WTC11 (cell line): ENCODE measurements around the gene KRT1. TPM values are rescaled to one million over a fixed set of nuclear protein-coding genes. Genes with fewer than 3 reads are reported as not detected.

ENCODE experiments used
- ATAC-seq: fragments of 200-7000 bp; cut with Tn5 transposase; 2 replicates; pipeline ENCODE4 v1.10.0; 2021; ENCODE audit warnings: mild to moderate bottlenecking, moderate library complexity
- CTCF ChIA-PET: fragments of 300-600 bp; sonication (Branson Sonifier 250); formaldehyde crosslinking; loops from one replicate; lab custom pipeline; 2021; ENCODE audit warnings: antibody characterized with exemption; lab: Charles Lee
- POLR2A ChIA-PET: fragments of 350-600 bp; sonication (Branson Sonifier 250); formaldehyde crosslinking; loops from one replicate; lab custom pipeline; 2021; ENCODE audit warnings: antibody characterized with exemption; lab: Charles Lee
- DNase-seq: peaks from one replicate; pipeline ENCODE4 v3.0.0; 2021; ENCODE audit warnings: low spot score
- H3K27ac Mint-ChIP-seq: 2 replicates; pipeline ENCODE4 v1.8.0; 2021; ENCODE audit warnings: mixed read lengths
- H3K27me3 Mint-ChIP-seq: 2 replicates; pipeline ENCODE4 v1.8.0; 2021; ENCODE audit warnings: low read depth, mild to moderate bottlenecking, moderate library complexity, mixed read lengths
- H3K36me3 Mint-ChIP-seq: 2 replicates; pipeline ENCODE4 v1.8.0; 2021; ENCODE audit warnings: mixed read lengths
- H3K4me1 Mint-ChIP-seq: 2 replicates; pipeline ENCODE4 v1.8.0; 2022; ENCODE audit warnings: mixed read lengths
- H3K4me3 Mint-ChIP-seq: 2 replicates; pipeline ENCODE4 v1.8.0; 2021; ENCODE audit warnings: mild to moderate bottlenecking, moderate library complexity, mixed read lengths
- H3K9me3 Mint-ChIP-seq: 2 replicates; pipeline ENCODE4 v1.8.0; 2021; ENCODE audit warnings: mixed read lengths
- ATF1 ChIP-seq: sonication (generic); formaldehyde crosslinking; IDR thresholded peaks from 2 replicates; pipeline ENCODE4 v1.8.1; 2023; ENCODE audit warnings: mild to moderate bottlenecking, moderate library complexity, missing genetic modification reagents
- CBFB ChIP-seq: sonication (generic); formaldehyde crosslinking; IDR thresholded peaks from 2 replicates; pipeline ENCODE4 v1.8.1; 2022; ENCODE audit warnings: mild to moderate bottlenecking, low read depth, missing genetic modification reagents
- ETV6 ChIP-seq: sonication (generic); formaldehyde crosslinking; IDR thresholded peaks from 2 replicates; pipeline ENCODE4 v1.8.1; 2022; ENCODE audit warnings: mild to moderate bottlenecking, missing genetic modification reagents
- FOXJ3 ChIP-seq: sonication (generic); formaldehyde crosslinking; IDR thresholded peaks from 2 replicates; pipeline ENCODE4 v1.9.0; 2021; ENCODE audit warnings: missing genetic modification reagents, mild to moderate bottlenecking, borderline replicate concordance
- JAZF1 ChIP-seq: fragments of 250-450 bp; sonication (Bioruptor Pico); IDR thresholded peaks from 2 replicates; pipeline ENCODE4 v1.9.0; 2021; ENCODE audit warnings: moderate library complexity, mild to moderate bottlenecking, inconsistent platforms
- MXD4 ChIP-seq: fragments of 250-450 bp; sonication (Bioruptor Pico); IDR thresholded peaks from 2 replicates; pipeline ENCODE4 v1.8.0; 2021; ENCODE audit warnings: mild to moderate bottlenecking, moderate library complexity, borderline replicate concordance
- NFATC4 ChIP-seq: fragments of 250-450 bp; sonication (Bioruptor Pico); IDR thresholded peaks from 2 replicates; pipeline ENCODE4 v1.9.0; 2021; ENCODE audit warnings: mild to moderate bottlenecking
- SP1 ChIP-seq: sonication (generic); formaldehyde crosslinking; conservative IDR thresholded peaks from 2 replicates; pipeline ENCODE4 v1.8.1; 2022; ENCODE audit warnings: missing genetic modification reagents
- TEAD4 ChIP-seq: sonication (generic); formaldehyde crosslinking; IDR thresholded peaks from 2 replicates; pipeline ENCODE4 v1.8.0; 2022; ENCODE audit warnings: mild to moderate bottlenecking, missing genetic modification reagents
- ZNF232 ChIP-seq: sonication (generic); formaldehyde crosslinking; IDR thresholded peaks from 2 replicates; pipeline ENCODE4 v1.8.0; 2022; ENCODE audit warnings: mild to moderate bottlenecking, missing genetic modification reagents
- ZNF317 ChIP-seq: sonication (generic); formaldehyde crosslinking; IDR thresholded peaks from 2 replicates; pipeline ENCODE4 v1.8.1; 2023; ENCODE audit warnings: low read depth, mild to moderate bottlenecking, moderate library complexity, missing genetic modification reagents, borderline replicate concordance
- ZNF396 ChIP-seq: fragments of 250-450 bp; sonication (Bioruptor Pico); IDR thresholded peaks from 2 replicates; pipeline ENCODE4 v1.8.0; 2021; ENCODE audit warnings: mild to moderate bottlenecking, moderate library complexity, borderline replicate concordance
- total RNA-seq: library from RNA; stranded (reverse); gene quantifications from 3 replicates; pipeline ENCODE4 v1.2.3, GENCODE V29; 2021
- TF ChIP-seq, protein P1 (sequence below): sonication (generic); formaldehyde crosslinking; IDR thresholded peaks from 2 replicates; pipeline ENCODE4 v1.8.1; 2023; ENCODE audit warnings: mild to moderate bottlenecking, missing genetic modification reagents, moderate library complexity
- TF ChIP-seq, protein P2 (sequence below): sonication (generic); formaldehyde crosslinking; IDR thresholded peaks from 2 replicates; pipeline ENCODE4 v1.8.1; 2023; ENCODE audit warnings: mild to moderate bottlenecking, moderate library complexity, missing genetic modification reagents
- TF ChIP-seq, protein P3 (sequence below): sonication (generic); formaldehyde crosslinking; IDR thresholded peaks from 2 replicates; pipeline ENCODE4 v1.8.1; 2022; ENCODE audit warnings: missing genetic modification reagents, borderline replicate concordance
- TF ChIP-seq, protein P4 (sequence below): sonication (generic); formaldehyde crosslinking; IDR thresholded peaks from 2 replicates; pipeline ENCODE4 v1.8.0; 2022; ENCODE audit warnings: mild to moderate bottlenecking, missing genetic modification reagents
- TF ChIP-seq, protein P5 (sequence below): fragments of 250-450 bp; sonication (Bioruptor Pico); conservative IDR thresholded peaks from 2 replicates; pipeline ENCODE4 v1.9.0; 2021; ENCODE audit warnings: mild to moderate bottlenecking
- TF ChIP-seq, protein P6 (sequence below): sonication (generic); formaldehyde crosslinking; conservative IDR thresholded peaks from 2 replicates; pipeline ENCODE4 v1.8.1; 2022; ENCODE audit warnings: mild to moderate bottlenecking, missing genetic modification reagents
- TF ChIP-seq, protein P7 (sequence below): sonication (generic); formaldehyde crosslinking; IDR thresholded peaks from 2 replicates; pipeline ENCODE4 v1.8.1; 2022; ENCODE audit warnings: mild to moderate bottlenecking, missing genetic modification reagents, moderate library complexity, borderline replicate concordance
- TF ChIP-seq, protein P8 (sequence below): fragments of 250-450 bp; sonication (Bioruptor Pico); IDR thresholded peaks from 2 replicates; pipeline ENCODE4 v1.8.0; 2021; ENCODE audit warnings: mild to moderate bottlenecking

Gene KRT1
- total RNA-seq, 1 experiment from 2014 or later = not detected

DNA sequence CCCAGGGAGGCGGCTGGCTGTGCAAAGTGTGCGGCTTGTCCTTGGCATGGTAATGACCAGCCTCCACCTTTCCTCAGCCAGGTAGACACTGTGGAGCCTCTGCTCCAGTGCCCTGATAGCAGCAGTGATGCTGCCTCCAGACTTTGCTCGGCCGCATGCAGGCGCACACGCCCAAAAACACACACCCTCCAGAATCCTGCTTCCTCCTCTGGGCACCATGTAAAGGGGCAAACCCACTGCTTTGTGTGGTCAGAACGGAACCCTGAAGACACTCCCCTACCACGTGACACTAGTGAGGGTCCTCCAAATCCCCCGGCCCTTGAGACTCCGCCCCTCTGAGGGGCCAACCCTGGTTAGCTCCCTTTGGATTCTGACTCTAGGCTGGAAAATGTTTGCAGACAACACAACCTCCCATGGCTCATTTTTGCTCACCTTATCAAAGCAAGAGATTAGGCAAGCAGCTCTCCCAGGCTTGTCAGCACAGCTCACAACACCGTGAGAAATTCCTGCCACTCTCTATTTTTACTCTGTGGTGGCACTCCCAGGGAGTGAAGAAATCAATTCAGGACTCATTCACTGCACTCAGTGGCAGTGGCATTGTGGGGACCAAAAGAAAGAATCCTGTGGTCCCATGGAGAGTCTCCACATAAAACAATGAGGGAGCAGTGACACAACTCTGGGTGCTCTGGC, 18.6 kb upstream of the KRT1 start:
- Mint-ChIP-seq H3K27ac (no peak overlapping the region), H3K36me3 (no peaks in the 10 kb centered on the region), H3K27me3 (peaks cover 7% of the 10 kb centered on the region), H3K4me1 (peaks cover 12% of the 10 kb centered on the region)
- ChIA-PET POLR2A (interaction anchor here (0.7 kb wide), 1 partner anchor 120 kb away, joined by 6 read pairs; no protein-coding TSS in a partner anchor), CTCF (interaction anchor here (0.6 to 1.4 kb wide), 3 partner anchors 32 to 319 kb away, joined by 3 read pairs; no protein-coding TSS in a partner anchor)
- ATAC-seq (peak; percentile 26; the same call in 1 of the 2 replicates), DNase-seq (no peak)
- no peak for TF ChIP-seq NFATC4 (CRISPR knock-in tag)
- TF ChIP-seq, protein P1, sequence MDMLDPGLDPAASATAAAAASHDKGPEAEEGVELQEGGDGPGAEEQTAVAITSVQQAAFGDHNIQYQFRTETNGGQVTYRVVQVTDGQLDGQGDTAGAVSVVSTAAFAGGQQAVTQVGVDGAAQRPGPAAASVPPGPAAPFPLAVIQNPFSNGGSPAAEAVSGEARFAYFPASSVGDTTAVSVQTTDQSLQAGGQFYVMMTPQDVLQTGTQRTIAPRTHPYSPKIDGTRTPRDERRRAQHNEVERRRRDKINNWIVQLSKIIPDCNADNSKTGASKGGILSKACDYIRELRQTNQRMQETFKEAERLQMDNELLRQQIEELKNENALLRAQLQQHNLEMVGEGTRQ (CRISPR knock-in tag) = peak; percentile 26; the same call in 1 of the 2 replicates
- TF ChIP-seq, all 79 proteins: peak for 1
- Mint-ChIP-seq H3K9me3 (no peaks in the 10 kb centered on the region), H3K4me3 (no peak overlapping the region)

DNA sequence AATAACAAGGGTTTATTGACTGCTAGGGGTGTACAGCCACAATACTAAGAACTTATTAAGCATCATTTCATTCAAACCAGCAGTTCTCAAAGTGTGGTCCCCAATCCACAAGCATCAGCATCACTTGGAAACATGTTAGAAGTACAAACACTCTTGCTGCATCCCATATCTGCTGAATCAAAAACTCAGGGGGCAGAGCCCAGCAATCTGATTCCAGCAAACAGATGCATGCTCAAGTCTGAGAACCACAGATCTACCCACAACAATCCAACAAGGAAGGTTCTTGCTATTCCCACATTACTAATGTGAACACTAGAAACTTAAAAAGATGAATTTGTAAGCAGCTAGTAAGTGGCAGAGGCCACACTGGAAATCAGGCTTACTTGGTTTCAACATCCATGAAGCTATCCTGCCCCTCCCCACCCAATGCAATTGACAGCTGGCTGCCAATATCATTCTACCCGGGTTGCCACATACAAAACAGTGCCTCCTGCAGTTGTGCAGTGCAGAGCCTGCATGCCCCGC, 16.9 kb upstream of the KRT1 start:
- POLR2A ChIA-PET = no interaction called here
- no peak overlapping the region for H3K4me3 Mint-ChIP-seq
- no peak overlapping the region for H3K27ac Mint-ChIP-seq
- DNase-seq (no peak), ATAC-seq (no peak)
- peaks cover 14% of the 10 kb centered on the region for H3K27me3 Mint-ChIP-seq
- H3K9me3 Mint-ChIP-seq = no peaks in the 10 kb centered on the region
- CTCF ChIA-PET = interaction anchor here (0.8 kb wide), 1 partner anchor 94 kb away, joined by 3 read pairs; no protein-coding TSS in a partner anchor
- peaks cover 16% of the 10 kb centered on the region for H3K4me1 Mint-ChIP-seq
- H3K36me3 Mint-ChIP-seq = no peaks in the 10 kb centered on the region
- TF ChIP-seq ETV6 (CRISPR knock-in tag) = no peak
- TF ChIP-seq CBFB (CRISPR knock-in tag) = no peak
- TF ChIP-seq JAZF1 (CRISPR knock-in tag) = no peak
- TF ChIP-seq ZNF232 (CRISPR knock-in tag) = no peak
- TF ChIP-seq FOXJ3 (CRISPR knock-in tag) = no peak
- TF ChIP-seq, protein P2, sequence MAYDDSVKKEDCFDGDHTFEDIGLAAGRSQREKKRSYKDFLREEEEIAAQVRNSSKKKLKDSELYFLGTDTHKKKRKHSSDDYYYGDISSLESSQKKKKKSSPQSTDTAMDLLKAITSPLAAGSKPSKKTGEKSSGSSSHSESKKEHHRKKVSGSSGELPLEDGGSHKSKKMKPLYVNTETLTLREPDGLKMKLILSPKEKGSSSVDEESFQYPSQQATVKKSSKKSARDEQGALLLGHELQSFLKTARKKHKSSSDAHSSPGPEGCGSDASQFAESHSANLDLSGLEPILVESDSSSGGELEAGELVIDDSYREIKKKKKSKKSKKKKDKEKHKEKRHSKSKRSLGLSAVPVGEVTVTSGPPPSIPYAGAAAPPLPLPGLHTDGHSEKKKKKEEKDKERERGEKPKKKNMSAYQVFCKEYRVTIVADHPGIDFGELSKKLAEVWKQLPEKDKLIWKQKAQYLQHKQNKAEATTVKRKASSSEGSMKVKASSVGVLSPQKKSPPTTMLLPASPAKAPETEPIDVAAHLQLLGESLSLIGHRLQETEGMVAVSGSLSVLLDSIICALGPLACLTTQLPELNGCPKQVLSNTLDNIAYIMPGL (CRISPR knock-in tag) = no peak
- no peak for TF ChIP-seq TEAD4 (CRISPR knock-in tag)
- TF ChIP-seq, protein P3, sequence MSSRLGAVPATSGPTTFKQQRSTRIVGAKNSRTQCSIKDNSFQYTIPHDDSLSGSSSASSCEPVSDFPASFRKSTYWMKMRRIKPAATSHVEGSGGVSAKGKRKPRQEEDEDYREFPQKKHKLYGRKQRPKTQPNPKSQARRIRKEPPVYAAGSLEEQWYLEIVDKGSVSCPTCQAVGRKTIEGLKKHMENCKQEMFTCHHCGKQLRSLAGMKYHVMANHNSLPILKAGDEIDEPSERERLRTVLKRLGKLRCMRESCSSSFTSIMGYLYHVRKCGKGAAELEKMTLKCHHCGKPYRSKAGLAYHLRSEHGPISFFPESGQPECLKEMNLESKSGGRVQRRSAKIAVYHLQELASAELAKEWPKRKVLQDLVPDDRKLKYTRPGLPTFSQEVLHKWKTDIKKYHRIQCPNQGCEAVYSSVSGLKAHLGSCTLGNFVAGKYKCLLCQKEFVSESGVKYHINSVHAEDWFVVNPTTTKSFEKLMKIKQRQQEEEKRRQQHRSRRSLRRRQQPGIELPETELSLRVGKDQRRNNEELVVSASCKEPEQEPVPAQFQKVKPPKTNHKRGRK (CRISPR knock-in tag) = no peak
- TF ChIP-seq, protein P4, sequence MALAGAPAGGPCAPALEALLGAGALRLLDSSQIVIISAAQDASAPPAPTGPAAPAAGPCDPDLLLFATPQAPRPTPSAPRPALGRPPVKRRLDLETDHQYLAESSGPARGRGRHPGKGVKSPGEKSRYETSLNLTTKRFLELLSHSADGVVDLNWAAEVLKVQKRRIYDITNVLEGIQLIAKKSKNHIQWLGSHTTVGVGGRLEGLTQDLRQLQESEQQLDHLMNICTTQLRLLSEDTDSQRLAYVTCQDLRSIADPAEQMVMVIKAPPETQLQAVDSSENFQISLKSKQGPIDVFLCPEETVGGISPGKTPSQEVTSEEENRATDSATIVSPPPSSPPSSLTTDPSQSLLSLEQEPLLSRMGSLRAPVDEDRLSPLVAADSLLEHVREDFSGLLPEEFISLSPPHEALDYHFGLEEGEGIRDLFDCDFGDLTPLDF (CRISPR knock-in tag) = no peak
- TF ChIP-seq ZNF396 = no peak
- TF ChIP-seq, protein P5, sequence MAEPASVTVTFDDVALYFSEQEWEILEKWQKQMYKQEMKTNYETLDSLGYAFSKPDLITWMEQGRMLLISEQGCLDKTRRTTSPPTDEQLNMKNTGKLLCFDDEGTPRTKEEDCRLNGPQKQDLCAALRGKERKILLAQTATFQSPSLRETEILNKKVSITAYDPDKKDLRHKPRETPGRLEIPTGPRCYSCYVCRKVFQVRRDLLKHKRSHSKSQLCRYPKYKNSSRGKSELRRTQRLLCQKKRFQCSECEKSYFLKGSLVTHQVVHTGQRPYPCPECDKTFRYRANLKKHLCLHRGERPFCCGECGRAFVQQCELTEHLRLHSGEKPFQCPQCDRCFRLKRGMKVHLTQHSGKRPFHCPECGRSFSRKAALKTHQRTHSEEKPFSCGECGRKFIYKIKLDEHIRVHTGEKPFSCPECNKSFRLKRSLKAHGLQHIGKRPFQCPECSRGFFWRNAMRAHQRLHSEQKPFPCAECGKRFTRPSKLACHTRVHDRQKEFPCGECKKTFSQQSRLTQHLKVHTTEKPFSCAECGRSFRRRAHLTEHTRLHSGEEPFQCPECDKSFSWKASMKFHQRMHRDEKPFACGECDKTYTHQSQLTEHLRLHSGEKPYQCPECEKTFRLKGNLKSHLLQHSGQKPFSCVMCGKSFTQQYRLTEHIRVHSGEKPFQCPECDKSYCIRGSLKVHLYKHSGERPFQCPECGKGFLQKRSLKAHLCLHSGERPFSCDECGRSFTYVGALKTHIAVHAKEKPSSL (CRISPR knock-in tag) = no peak
- TF ChIP-seq MXD4 = no peak
- TF ChIP-seq, protein P6, sequence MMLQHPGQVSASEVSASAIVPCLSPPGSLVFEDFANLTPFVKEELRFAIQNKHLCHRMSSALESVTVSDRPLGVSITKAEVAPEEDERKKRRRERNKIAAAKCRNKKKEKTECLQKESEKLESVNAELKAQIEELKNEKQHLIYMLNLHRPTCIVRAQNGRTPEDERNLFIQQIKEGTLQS (CRISPR knock-in tag) = no peak
- no peak for TF ChIP-seq ATF1 (CRISPR knock-in tag)
- TF ChIP-seq ZNF317 (CRISPR knock-in tag) = no peak
- TF ChIP-seq, protein P7, sequence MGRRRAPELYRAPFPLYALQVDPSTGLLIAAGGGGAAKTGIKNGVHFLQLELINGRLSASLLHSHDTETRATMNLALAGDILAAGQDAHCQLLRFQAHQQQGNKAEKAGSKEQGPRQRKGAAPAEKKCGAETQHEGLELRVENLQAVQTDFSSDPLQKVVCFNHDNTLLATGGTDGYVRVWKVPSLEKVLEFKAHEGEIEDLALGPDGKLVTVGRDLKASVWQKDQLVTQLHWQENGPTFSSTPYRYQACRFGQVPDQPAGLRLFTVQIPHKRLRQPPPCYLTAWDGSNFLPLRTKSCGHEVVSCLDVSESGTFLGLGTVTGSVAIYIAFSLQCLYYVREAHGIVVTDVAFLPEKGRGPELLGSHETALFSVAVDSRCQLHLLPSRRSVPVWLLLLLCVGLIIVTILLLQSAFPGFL (CRISPR knock-in tag) = no peak
- no peak for TF ChIP-seq SP1 (CRISPR knock-in tag)
- TF ChIP-seq, protein P8, sequence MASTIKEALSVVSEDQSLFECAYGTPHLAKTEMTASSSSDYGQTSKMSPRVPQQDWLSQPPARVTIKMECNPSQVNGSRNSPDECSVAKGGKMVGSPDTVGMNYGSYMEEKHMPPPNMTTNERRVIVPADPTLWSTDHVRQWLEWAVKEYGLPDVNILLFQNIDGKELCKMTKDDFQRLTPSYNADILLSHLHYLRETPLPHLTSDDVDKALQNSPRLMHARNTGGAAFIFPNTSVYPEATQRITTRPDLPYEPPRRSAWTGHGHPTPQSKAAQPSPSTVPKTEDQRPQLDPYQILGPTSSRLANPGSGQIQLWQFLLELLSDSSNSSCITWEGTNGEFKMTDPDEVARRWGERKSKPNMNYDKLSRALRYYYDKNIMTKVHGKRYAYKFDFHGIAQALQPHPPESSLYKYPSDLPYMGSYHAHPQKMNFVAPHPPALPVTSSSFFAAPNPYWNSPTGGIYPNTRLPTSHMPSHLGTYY (CRISPR knock-in tag) = no peak
